Lower leg skin (tissue), 4 donors: ENCODE results near the gene RAB27B. TPM values are rescaled to one million over a fixed set of nuclear protein-coding genes. Genes with fewer than 3 reads are reported as not detected.

Experiments
- DNase-seq, 2 donors: peaks; one replicate each; pipeline ENCODE4 v3.0.0-alpha.2; 2019; ENCODE audit warnings: low spot score in 2 of 2
- H3K4me3 ChIP-seq: fragments of 200-600 bp; sonication (generic); 2 replicates; pipeline ENCODE4 v1.5.1; 2017; ENCODE audit warnings: mild to moderate bottlenecking, low read depth; ENCODE audit not compliant: poor library complexity, severe bottlenecking
- CTCF ChIP-seq, 3 donors: fragments of 450-650 bp; IDR thresholded peaks; one replicate each; pipeline ENCODE4 v1.5.1; 2016; ENCODE audit warnings: antibody characterized with exemption in 3 of 3, mild to moderate bottlenecking in 3 of 3, moderate library complexity in 2 of 3
- POLR2A ChIP-seq, 2 donors: fragments of 450-650 bp; IDR thresholded peaks; one replicate each; pipeline ENCODE4 v1.6.1; 2016 to 2017; ENCODE audit warnings: antibody characterized with exemption in 2 of 2, mild to moderate bottlenecking in 1 of 2, moderate library complexity in 1 of 2
- WGBS, 2 donors: methylation state at CpG; one replicate each; pipeline ENCODE4 v1.1.5; 2018; 5-methylcytosine and 5-hydroxymethylcytosine counted together
- intact Hi-C: fragments of 100-400 bp; cut with DNase I; formaldehyde crosslinking; loops from one replicate; pipeline ENCODE4 v1.15.0; 2023; ENCODE audit warnings: low total_unique reads
- total RNA-seq, 4 donors: library from RNA; depleted of rRNA; stranded (reverse); fragments of >200 nt; gene quantifications; one replicate each; pipeline ENCODE4 v1.1.0, GENCODE V29; 2016

The RAB27B gene
- total RNA-seq, 4 donors from 2014 or later, result 22.6 to 34.8 (median 27.2) TPM

DNA sequence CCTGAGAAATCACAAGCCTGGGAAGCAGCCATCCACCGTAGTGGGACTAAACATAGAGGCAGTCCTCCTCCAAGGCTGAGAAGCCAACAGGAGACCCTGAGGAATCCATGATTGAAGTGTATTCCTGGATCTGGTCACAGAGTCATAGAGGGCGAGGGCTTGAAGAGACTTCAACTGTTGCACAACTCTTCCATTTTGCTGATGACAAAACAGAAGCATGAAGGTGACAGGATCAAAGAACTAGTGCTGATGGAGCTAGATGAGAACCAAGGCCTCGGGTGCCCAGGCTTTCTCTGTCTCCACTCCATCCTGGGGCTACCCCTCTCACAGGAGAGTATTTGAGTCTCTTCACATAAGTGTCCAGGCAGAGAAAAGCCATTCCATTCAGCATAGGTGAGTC lies 30.1 kb upstream of the RAB27B start:
- no peak for TF ChIP-seq CTCF (IDR thresholded peaks at IDR 0.05)
- TF ChIP-seq POLR2A (IDR thresholded peaks at IDR 0.05), result no peak
- intact Hi-C loops, result no loop called here
- 92 to 93% methylated on average over 3 of the region's 3 CpGs for whole genome bisulfite sequencing, 2 donors

DNA sequence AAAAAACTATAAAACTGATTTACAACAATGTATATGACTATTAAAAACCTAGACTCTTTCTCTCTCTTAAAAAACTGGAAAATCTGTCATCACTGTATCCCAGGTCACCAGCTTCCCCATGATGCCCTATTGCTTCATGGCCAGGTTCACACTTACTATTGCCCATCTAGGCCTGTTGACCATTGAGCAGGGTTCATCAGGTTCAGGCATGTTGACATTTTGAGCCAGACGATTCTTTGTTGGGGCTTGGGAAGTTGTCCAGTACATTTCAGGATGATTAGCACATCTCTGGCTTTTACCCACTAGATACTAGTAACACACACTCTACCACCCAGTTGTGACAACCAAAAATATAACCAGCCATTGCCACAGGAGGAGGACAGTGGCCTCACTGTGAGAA lies 26.9 kb upstream of the RAB27B start:
- TF ChIP-seq CTCF (IDR thresholded peaks at IDR 0.05), result no peak
- TF ChIP-seq POLR2A (IDR thresholded peaks at IDR 0.05), result no peak
- no peak for DNase-seq
- 53 to 78% methylated on average over 1 of the region's 1 CpG for WGBS, 2 donors
- no peak overlapping the region for H3K4me3 ChIP-seq
- intact Hi-C loops, result no loop called here

More for the DNA sequence above, 30.1 kb upstream of the RAB27B start:
- H3K4me3 ChIP-seq, result no peak overlapping the region
- DNase-seq, result no peak

- 65 to 75% methylated on average over 2 of the region's 2 CpGs for WGBS, 2 donors
- no peak for TF ChIP-seq CTCF (IDR thresholded peaks at IDR 0.05)
- TF ChIP-seq POLR2A (IDR thresholded peaks at IDR 0.05), result no peak
- intact Hi-C loops, result no loop called here
- no peak overlapping the region for H3K4me3 ChIP-seq
- DNase-seq, result no peak
These were observed 26.1 kb upstream of the RAB27B start for GRCh38 chr18:54802178-54802577.

GRCh38 chr18:54802686-54803395 lies 25.4 kb upstream of the RAB27B start:
- intact Hi-C loops, result no loop called here
- TF ChIP-seq CTCF (IDR thresholded peaks at IDR 0.05) (no peak), POLR2A (IDR thresholded peaks at IDR 0.05) (no peak)
- no peak overlapping the region for H3K4me3 ChIP-seq
- no peak for DNase-seq
- 55 to 60% methylated on average over 2 of the region's 2 CpGs for WGBS, 2 donors

GRCh38 chr18:54805571-54806334 lies 22.5 kb upstream of the RAB27B start:
- 64 to 66% methylated on average over 3 of the region's 3 CpGs for WGBS, 2 donors
- TF ChIP-seq CTCF (IDR thresholded peaks at IDR 0.05) (no peak), POLR2A (IDR thresholded peaks at IDR 0.05) (no peak)
- no peak overlapping the region for H3K4me3 ChIP-seq
- DNase-seq, result no peak
- intact Hi-C loops, result no loop called here
